NCI-H748 (cell line): ENCODE results near the gene COLEC12.
"Not testable (repeated sequence)": the region's sequence is repeated elsewhere in the genome, so short reads cannot be mapped to it uniquely, and the experiment has no call there.

Source experiments
- DNase-seq: peaks from one replicate; lab custom pipeline; 2025; ENCODE audit not compliant: unreplicated experiment; lab: John Stamatoyannopoulos, UW

Gene COLEC12

DNA sequence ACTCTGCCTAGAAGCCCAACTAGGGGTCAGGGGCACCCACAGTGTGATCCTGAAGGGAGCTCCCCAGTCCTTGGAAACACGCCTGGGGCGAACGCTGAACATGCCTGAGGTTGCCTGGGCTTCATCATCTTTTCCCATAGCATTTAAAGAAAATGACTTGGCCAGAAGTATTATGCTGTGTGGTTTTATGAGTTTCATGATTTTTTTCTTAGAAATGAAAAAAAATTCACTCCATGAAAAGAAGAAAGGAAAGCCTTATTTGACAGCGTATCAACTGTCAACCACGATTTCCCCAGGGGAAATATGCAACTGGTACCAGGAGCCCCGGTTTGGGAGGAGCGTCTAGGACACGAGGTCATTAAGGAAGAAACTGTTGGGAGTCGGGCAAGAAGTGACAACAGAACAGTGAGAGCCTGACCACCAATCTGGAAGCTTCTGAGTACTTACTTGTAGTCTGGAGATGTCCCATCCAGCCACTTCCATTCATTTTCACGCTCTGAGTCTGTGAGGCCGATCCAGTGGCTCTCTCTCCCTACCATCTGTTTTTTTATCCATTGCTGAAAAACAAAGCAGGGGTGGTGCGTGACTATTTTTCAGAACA, 169.2 kb downstream of the COLEC12 start:
- no peak for DNase-seq

DNA sequence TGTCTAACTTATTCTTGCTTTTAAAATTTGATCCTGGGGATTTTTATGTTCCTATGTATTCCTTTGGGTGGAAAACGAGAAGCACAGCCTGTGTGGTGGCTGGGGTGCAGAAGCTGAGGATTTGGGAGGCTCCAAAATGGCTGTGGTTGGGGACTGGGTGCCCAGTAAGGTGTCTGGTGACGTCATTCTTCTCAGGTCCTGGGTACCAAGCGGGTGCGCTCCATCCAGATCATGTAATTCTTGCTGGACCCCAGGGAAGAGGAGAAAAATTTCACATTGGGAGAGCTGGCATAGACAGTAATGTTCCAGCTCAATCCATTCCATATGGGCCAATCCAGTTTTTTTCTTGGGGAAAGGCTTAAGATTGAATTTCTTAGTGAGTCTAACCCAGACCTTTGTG, 171.6 kb downstream of the COLEC12 start:
- DNase-seq, result no peak

DNA sequence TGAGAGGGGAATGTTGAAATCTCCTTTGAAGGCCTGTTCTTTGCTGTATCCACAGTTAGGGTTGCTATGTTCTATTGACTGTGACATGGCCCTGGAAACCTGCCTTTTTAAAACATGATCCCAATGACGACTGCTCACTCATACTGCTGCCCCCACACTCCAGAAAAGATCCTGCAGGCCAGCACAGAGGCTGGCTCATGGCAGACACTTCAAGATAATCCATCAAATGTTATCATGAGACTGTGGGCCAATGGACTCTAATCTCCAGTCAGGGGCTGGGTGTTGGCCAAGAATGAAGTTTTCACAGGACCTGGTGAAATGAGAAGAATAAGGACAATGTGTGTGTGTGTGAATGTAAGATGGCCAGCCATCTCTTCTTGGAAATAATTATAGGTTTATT, 173.7 kb downstream of the COLEC12 start:
- DNase-seq, result no peak

DNA sequence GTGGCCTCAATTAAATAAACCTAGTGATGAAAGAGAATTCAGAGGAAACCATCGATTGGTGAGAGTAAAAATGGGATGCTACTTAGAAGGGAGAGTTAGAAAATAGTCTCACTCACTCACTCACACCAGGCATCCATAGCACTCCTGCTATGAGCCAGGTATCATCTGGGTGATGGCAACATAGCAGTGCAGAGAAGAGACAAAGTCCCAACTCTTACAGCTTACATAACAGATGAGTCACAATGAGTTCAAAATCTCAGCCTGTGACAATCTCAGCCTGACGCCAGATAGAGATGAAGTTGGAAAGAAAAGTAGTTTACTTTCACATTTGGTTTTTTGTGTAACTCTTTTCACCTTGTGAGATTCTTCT, 177.3 kb downstream of the COLEC12 start:
- DNase-seq, result no peak

DNA sequence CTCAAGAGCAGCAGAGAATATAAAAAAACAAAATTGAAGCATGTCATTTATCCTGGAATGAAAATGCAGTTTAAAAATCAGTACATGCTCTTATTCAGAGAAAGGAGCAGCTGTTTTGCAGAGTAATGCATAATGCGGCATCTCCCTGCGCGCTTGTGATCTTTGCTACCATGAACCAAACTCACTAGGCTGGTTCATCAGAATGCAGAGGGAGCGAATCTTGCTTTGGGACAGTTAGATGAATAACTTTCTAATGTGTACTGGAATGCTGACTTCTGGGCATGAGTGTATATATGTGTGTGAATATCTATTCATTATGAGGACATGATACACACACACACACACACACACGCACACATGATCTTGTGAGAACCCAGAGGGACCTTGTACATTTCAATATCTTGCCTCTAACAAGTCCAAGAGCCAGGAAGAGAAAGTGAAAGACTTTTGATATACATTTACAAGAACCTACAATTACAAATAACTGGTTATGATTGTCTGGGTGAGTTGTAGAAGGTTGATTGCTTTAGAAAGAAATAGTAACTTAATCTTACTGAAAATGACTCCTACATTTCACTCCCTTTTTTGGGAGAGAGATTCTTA, 178.5 kb downstream of the COLEC12 start:
- DNase-seq, result no peak

DNA sequence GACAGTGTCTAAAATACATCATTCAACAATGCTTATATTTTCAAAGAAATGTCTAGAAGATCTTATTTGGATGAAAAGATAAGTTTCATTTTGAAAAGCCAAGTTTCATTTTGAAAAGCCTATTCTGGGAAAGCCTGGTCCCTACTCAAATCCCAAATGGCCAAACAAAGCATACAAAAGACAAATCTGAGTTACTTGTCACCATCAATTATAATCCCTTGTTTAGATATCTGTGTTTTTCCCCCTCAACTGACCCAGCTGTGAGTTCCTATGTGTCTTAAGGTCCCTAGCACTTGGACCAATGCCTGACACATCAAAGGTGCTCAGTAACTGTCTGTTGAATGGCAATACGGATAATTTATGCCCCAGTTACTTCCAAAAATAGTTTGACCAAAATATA, 180.3 kb downstream of the COLEC12 start:
- no peak for DNase-seq

DNA sequence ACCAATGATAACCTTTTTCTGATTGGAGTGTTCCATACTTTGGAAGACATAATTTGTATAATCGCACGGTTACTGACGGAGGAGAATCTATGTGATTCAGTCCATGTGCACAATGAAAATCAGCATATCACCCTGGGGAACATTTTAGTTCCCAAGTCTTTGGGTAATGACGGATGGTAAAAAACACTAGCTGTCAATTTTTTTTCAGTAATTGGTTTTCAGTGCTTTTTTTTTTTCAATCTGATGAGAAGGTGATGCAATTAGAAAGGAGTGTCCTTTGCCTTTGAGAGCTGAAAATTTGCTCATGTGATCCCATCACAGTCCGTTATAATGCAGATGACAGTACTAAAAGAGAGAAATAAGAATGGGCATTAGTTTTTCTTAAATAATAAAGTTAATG, 180.8 kb downstream of the COLEC12 start:
- no peak for DNase-seq

DNA sequence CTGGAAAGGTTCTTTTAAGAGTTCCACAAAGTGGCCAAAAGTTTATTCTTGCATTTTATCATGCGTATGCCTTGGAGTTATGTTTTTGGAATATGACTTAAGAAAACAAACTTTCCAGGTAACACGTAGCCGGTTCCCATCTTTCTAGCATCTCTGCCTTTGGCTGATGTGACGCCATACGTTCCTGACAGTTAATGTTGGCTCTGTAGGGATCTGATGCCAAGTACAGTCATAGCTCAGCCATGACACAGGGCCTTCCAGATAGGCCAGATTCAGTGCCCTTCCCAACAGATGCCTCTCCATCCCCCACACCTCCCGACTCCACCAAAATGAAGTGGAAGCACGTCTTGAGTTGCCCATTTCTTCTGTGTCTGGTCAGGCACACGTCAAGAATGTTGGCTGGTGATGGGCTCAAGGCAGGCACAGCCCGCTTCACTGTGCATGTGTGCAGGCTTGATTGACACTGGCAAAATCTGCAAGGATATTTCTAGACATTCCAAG, 181.7 kb downstream of the COLEC12 start:
- no peak for DNase-seq

DNA sequence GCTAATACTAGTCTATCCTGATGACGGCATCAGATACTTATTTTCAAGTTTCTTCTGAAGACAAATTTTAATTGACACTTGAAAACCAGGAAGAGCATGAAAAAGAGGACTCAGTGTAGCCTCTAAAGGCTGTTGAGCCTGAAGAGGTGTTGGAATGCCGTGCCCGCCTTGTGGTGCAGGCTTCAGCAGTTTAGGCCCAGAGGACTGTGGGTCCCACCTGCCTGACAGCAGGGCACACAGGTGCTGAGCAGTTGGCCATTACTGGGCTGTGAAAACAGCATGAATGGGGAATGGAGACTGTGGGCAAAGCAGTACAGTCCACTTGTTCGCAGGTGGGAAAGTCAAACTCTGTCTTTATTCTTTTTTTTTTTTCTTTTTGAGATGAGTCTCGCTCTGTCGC, 182.9 kb downstream of the COLEC12 start:
- no peak for DNase-seq

DNA sequence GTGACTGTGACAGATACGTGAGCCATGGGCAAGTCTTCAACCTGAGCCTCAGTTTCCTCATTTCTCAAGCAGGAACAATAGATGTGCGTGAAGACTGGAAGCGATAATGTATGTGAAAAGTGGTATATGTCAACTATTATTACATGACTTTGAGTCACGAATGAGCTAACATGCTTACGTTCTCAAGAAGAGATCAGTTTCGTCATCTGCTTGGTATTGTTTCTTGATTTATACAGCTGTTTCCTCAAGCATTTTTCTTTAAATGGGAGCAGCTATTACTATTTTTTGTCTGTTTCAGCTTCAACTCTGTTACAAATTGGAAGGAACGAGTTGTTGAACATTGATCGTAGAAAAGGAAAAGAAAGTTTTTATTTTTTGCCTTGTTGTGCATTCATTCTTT, 184.1 kb downstream of the COLEC12 start:
- DNase-seq, result no peak

DNA sequence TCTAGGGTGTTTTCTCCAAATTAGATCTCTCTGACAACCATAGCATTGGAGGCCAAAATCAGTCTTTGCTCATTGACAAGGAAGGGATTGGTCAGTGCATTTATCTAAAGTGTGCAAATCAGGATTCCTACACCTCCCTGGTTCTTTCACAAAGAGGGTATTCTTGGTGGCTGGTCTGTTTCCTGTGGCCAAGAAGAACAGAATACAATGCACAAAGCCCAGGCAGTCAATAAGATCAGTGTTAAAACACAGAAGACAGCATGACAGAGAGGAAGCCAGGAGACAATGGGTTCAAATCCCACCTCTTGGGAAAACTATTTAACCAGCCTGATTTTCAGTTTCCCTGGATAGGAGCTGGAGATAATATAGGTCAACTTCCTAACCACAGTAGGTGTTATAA, 186.6 kb downstream of the COLEC12 start:
- DNase-seq, result no peak

DNA sequence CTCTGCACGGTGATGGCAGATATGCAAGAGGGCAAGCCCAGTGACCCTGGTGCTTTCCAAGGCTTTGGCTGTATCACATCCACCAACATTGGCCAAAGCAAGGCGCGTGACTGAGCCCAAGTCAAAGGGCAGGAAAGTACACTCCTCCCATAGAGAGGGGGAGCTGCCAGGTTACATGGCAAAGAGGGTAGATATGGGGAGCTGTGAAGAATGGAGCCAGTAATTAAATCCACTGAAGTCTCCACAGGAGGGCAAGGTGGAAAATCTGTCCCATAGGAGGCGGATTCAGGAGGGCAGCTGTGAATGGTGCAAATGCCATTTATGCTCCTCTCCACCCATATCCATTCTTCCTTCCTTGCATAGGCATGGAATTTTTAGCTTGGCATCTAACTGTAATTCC, 188.1 kb downstream of the COLEC12 start:
- DNase-seq, result no peak

DNA sequence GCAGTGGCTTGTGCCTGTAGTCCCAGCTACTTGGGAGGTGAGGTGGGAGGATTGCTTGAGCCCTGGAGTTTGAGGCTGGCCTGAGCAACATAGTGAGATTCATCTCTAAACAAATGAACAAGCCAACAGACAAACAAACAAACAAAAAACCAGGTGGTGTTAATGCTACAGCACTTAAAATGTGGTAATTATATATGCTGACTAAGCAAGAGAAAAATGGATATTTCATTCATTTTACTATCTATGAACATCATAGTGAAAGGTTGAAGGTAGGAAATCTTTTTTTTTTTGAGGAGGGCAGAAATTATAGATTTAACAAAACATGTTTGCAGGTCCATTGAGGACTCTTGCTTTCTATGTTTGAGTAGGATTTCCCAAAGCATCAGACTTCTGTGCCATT, 190.5 kb downstream of the COLEC12 start:
- DNase-seq, result no peak

DNA sequence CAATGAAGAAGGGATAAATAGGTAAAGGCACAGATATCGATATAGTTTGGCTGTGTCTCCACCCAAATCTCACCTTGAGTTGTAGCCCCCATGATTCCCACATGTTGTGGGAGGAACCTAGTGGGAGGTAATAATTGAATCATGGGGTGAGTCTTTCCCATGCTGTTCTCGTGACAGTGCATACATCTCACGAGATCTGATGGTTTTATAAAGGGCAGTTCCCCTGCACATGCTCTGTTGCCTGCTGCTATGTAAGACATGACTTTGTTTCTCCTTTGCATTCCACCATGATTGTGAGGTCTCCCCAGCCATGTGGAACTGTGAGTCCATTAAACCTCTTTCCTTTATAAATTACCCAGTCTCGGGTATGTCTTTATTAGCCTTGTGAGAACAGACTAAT, 192.4 kb downstream of the COLEC12 start:
- not testable (repeated sequence) for DNase-seq

DNA sequence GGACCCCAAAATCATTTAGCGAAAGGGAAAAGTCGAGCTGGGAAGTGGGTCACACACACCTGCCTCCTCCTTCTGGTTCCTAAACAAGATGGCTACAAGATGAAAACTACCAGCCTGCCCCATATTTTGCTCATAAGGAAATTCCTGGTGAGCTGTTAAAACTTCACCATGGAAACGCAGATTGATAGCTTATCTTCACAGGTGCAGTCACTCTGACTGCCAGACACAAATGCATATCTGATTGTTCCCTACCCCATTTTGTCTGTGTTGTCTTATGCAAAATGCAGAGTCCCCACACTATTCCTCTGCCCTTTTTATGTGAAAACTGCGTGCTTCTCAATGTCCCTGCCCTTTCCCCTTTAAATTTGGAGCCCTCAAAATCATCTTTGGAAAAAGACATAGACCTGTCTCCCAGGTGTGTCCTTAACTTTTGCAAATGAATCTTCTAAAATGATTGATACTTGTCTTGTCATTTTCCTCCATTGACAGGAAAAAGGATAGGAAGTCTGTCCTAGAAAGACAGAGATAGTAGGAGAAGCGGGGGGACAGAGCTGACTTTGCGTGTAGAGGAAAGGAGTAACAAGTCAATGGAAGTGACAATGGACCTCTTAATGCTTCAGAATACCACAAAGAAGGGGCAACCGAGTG, 193.8 kb downstream of the COLEC12 start:
- peak; percentile 18 for DNase-seq

DNA sequence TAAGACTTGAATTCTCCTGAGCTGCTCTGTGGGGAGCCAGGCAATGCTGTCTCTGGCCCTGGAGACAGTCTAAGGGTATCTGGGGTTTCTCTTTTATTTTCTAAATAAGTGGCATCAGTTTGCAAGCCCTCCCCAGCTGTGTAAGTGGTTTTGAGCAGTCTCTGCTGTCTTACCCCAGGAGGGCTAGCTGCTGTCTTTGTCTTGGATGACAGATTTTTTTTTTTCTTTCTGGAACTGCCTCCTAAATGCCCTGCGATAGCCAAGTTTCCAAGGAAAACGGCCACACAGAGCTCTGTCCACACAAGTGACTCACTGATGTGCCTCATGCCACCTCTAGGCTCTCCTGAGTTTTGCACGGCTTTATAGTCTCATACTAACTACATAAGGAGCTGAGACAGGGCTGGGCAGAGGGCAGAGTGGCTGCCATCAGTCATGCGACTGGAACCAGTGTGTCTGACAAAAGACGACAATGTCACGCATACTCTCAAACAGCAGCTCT, 195.4 kb downstream of the COLEC12 start:
- DNase-seq, result peak; percentile 15

DNA sequence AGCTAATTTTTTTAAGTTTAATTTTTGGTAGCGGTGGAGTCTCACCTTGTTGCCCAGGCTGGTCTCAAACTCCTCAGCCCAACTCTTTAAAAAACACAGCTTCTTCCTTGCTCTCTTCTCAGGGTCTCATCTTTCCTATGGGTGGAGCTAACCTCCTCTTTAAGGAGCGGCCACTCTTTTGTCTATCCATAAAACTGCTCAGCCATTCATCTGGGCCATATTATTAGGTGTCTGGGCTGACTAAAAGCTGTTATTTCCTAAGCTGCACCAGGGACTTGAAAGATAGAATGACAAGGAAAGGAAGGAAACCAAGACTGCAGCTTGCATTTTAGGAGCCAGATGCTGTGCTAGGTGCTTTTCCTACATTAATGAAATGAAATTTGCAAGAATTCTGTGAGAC, 196.9 kb downstream of the COLEC12 start:
- DNase-seq, result no peak

DNA sequence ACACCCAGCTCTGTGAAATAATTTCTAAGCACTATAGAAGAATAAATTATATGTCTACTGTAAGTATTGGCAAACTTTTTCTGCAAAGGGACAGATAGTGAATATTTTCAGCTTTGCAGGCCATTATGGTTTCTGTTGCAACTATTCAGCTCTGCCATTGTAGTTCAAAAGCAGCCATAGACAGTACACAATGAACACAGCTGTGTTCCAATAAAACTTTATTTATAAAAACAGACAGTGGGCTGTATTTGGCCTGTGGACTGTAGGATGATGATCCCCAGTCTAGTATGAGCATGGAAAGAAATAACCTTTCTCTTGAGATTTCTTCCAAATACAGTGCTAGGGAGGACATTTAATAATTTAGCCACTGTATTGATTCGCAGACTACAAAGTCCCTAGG, 197.5 kb downstream of the COLEC12 start:
- no peak for DNase-seq

DNA sequence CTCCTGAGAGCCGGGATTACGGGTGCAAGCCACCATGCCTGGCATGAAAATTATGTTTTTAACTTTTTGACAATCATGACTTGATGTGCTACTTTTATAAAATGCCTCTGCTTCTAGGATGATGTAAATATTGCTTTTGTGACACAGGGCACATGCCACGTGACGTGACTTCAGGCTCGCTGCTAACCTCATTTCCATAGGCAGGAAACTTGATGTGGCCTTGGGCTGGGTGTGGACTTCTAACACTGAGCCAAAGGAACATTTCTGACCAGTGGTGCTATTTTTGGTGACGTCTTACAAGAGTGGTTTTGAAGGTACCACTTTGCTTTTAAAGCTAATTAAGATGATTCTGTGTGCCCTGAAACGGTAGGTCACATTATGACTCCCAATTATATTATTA, 198.4 kb downstream of the COLEC12 start:
- DNase-seq, result no peak

DNA sequence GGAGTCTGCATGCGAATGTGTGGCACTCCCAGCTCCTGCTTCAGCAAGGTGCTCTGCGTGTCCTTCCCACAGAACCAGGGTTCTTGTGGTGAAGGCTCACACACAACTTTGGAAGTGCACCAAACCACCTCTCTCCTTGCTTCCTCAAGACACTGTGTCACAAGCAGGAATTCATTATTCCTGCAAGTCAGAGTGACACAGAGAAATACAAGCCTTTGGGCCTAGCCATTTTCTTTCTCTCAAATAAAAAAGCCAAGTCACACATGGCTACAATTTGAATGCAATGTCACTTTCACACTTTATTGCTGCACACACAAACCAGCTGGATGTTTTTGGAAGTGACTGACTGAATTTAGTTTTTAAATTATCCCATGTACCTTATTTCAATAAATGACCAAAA, 202.6 kb downstream of the COLEC12 start:
- DNase-seq, result no peak

DNA sequence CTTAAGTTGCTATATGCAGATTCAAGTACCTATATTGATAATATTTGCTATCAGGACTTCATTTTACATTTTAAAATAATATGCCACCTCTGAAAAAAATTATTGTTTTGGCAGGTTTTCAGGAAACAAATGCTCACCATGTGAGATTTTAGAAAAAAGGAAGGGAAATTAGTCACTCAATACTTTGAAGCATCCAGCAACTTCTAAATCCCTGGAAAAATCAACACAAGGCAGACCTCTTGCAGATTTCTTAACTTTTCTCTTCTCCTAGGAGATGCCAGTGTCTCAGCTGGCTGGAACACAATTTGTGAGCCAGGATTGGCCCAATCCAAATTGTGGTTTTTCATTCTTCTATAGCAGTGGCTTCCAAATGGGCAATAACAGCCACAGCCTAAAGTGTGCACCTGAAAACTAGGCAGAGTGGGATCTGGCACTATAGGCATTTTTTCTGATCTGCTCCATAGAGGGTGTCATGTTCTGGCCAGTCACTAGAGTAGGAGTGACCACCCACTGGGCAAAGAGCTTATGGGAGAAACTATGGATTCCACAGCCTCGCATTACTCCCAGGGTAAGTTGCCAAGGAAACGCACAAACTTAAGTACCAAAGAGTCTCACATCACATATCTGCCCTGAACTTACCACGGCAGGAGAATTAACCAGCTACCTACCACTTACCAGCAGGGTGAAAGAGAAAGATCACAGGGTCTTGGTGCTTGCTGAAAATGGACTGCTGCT, 204.6 kb downstream of the COLEC12 start:
- no peak for DNase-seq

DNA sequence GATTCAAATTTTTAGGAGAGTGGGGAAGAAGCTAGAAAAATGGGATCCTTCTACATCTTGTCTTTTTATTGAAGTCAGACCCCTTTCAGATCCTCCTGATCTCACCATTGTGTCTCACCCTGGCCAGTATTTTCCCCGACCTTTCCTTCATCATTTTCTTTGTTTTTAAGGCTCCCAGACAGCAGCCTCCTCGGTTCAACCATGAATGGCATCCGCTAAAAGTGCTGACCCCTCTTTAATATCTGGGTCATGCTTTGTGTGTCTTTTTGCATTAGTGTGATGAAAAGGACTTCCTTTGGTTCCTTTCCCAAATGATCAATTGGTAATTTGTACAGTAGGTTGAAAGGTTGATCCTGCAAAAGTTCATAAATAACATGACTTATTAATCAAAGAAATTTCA, 205.9 kb downstream of the COLEC12 start:
- no peak for DNase-seq
